ENCODE measurements around the gene ZCCHC24.

- TF ChIP-seq, protein P1, sequence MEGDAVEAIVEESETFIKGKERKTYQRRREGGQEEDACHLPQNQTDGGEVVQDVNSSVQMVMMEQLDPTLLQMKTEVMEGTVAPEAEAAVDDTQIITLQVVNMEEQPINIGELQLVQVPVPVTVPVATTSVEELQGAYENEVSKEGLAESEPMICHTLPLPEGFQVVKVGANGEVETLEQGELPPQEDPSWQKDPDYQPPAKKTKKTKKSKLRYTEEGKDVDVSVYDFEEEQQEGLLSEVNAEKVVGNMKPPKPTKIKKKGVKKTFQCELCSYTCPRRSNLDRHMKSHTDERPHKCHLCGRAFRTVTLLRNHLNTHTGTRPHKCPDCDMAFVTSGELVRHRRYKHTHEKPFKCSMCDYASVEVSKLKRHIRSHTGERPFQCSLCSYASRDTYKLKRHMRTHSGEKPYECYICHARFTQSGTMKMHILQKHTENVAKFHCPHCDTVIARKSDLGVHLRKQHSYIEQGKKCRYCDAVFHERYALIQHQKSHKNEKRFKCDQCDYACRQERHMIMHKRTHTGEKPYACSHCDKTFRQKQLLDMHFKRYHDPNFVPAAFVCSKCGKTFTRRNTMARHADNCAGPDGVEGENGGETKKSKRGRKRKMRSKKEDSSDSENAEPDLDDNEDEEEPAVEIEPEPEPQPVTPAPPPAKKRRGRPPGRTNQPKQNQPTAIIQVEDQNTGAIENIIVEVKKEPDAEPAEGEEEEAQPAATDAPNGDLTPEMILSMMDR (conservative IDR thresholded peaks at IDR 0.05 in 1 of 2, IDR thresholded peaks at IDR 0.05 in 1 of 2; ENCODE audit: low read depth in 1 of 2, low read length in 2 of 2), result peak; percentile 69 to 72
- no peak for TF ChIP-seq EZH2 (IDR thresholded peaks at IDR 0.05; ENCODE audit: low read length, missing control alignments)
Measured at GRCh38 chr10:79347226-79347893, 98.1 kb downstream of the ZCCHC24 start, which contains the start of gene PPIF.

Measured in fibroblast of lung (primary cell).